Retinal pigment epithelial cell (primary cell): ENCODE results near the gene NDUFA1.
"Not testable (repeated sequence)": the region's sequence is repeated elsewhere in the genome, so short reads cannot be mapped to it uniquely, and the experiment has no call there.

Source experiments
- DNase-seq: peaks from one replicate; pipeline ENCODE4 v3.0.0-alpha.2; 2010; ENCODE audit warnings: low read depth
- H3K4me3 ChIP-seq: 2 replicates; pipeline ENCODE4 v1.5.1; 2011; ENCODE audit warnings: mild to moderate bottlenecking, low read length, control low read depth, moderate library complexity
- TF ChIP-seq, protein P1 (sequence below): conservative IDR thresholded peaks from 2 replicates; pipeline ENCODE4 v1.5.1; 2011; ENCODE audit warnings: low read depth, low read length, control low read depth, inconsistent platforms

Gene NDUFA1

DNA sequence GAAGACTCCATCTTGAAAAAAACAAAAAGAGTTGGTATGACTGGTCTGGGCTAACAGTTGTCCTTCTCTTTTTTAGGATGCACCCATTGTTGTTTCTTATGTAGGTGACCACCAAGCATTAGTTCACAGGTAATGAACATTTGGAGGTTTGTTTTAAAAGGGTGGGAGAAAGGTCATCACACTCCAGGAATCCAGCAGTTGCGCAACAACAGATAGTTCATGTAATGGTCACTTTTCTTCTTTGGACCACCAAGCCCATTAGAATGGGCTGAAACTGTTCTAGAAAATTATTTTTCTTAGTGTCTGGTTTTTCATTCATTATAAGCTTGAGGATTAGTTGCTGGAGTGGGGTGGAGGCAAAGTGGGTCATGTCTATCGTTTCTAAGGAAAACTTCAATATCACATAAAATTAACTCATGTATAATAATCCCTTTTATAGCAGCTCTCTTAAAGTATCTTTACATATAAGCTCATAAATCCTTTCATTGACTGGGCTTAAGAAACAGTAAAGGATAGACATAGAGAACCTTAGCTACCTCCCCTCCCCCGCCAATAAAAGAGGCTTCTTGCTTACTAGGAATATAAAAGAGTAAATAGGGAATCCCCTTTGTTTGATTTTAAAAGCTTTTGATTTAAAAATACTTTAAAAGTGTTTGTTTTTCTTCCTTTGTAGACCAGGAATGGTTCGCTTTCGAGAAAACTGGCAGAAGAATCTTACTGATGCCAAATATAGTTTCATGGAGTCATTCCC is 48.4 kb downstream of the NDUFA1 start:
- H3K4me3 ChIP-seq, result no peak overlapping the region
- TF ChIP-seq, protein P1, sequence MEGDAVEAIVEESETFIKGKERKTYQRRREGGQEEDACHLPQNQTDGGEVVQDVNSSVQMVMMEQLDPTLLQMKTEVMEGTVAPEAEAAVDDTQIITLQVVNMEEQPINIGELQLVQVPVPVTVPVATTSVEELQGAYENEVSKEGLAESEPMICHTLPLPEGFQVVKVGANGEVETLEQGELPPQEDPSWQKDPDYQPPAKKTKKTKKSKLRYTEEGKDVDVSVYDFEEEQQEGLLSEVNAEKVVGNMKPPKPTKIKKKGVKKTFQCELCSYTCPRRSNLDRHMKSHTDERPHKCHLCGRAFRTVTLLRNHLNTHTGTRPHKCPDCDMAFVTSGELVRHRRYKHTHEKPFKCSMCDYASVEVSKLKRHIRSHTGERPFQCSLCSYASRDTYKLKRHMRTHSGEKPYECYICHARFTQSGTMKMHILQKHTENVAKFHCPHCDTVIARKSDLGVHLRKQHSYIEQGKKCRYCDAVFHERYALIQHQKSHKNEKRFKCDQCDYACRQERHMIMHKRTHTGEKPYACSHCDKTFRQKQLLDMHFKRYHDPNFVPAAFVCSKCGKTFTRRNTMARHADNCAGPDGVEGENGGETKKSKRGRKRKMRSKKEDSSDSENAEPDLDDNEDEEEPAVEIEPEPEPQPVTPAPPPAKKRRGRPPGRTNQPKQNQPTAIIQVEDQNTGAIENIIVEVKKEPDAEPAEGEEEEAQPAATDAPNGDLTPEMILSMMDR, result no peak
- no peak for DNase-seq

DNA sequence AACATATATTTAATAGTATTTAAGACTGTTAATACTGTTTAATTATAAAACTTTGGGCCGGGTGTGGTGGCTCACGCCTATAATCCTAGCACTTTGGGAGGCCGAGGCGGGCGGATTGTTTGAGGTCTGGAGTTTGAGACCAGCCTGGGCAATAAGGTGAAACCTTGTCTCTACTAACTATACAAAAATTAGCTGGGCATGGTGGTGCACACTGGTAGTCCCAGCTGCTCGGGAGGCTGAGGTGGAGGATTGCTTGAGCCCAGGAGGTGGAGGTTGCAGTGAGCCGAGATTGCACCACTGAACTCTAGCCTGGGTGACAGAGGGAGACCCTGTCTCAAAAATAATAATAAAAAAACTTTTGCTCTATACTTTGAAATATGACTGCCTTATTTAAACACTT is 50.8 kb downstream of the NDUFA1 start:
- DNase-seq, H3K4me3 ChIP-seq: not testable (repeated sequence)
